K562 (cell line): Measurements from ENCODE around the gene CYS1. TPM values are rescaled to one million over a fixed set of nuclear protein-coding genes. Genes with fewer than 3 reads are reported as not detected.

ENCODE experiments used
- ARID4B ChIP-seq: sonication (generic); formaldehyde crosslinking; IDR thresholded peaks from 2 replicates; pipeline ENCODE4 v1.8.0; 2022; ENCODE audit warnings: mild to moderate bottlenecking, missing genetic modification reagents
- BCL6 ChIP-seq: fragments of 250-450 bp; sonication (Bioruptor Pico); IDR thresholded peaks from 2 replicates; pipeline ENCODE4 v1.4.0; 2020
- CHCHD3 ChIP-seq: fragments of 250-450 bp; sonication (Bioruptor Pico); IDR thresholded peaks from 2 replicates; pipeline ENCODE4 v2.1.2; 2022; ENCODE audit warnings: mild to moderate bottlenecking
- CLOCK ChIP-seq: fragments of 250-450 bp; sonication (Bioruptor Pico); IDR thresholded peaks from 2 replicates; pipeline ENCODE4 v1.4.0; 2020; ENCODE audit warnings: mild to moderate bottlenecking, moderate library complexity, borderline replicate concordance
- CSDE1 ChIP-seq, 2 experiments: fragments of 450-650 bp; IDR thresholded peaks; 2 replicates each; pipeline ENCODE4 v1.6.1; 2016; ENCODE audit warnings: mild to moderate bottlenecking in 1 of 2
- FOXJ3 ChIP-seq: sonication (generic); formaldehyde crosslinking; IDR thresholded peaks from 2 replicates; pipeline ENCODE4 v1.4.0; 2020; ENCODE audit warnings: mild to moderate bottlenecking, missing genetic modification reagents
- GMEB1 ChIP-seq: fragments of 250-450 bp; sonication (Bioruptor Pico); IDR thresholded peaks from 2 replicates; pipeline ENCODE4 v1.4.0; 2020; ENCODE audit warnings: mild to moderate bottlenecking
- PKNOX1 ChIP-seq: fragments of 450-650 bp; IDR thresholded peaks from 2 replicates; pipeline ENCODE4 v1.6.1; 2016
- RFX1 ChIP-seq: fragments of 450-650 bp; IDR thresholded peaks from 2 replicates; pipeline ENCODE4 v1.6.1; 2016; ENCODE audit warnings: mild to moderate bottlenecking, moderate library complexity
- SPI1 ChIP-seq: IDR thresholded peaks from 2 replicates; pipeline ENCODE4 v1.6.1; 2011; ENCODE audit warnings: low read depth, low read length, control low read depth, borderline replicate concordance
- SRF ChIP-seq, 2 experiments: fragments of 250-450, 450-650 bp in 1 of 2; sonication (Bioruptor Pico) in 1 of 2; sonication (generic) in 1 of 2; formaldehyde crosslinking; IDR thresholded peaks; 2 replicates each; pipeline versions ENCODE4 v1.5.0 to v1.5.1; 2020 to 2022; ENCODE audit warnings: mild to moderate bottlenecking in 1 of 2, missing genetic modification reagents in 1 of 2
- ZBTB11 ChIP-seq, 3 experiments: fragments of 200-800 bp in 1 of 3; fragments of 250-450 bp in 1 of 3; fragments of 450-650 bp in 1 of 3; sonication (Bioruptor Pico) in 1 of 3; sonication (Bioruptor generic) in 1 of 3; formaldehyde crosslinking in 1 of 3; IDR thresholded peaks; 2 replicates each; pipeline versions ENCODE4 v1.6.1 to v1.8.0; 2016 to 2022; ENCODE audit warnings: mild to moderate bottlenecking in 2 of 3, missing genetic modification characterization in 2 of 3, missing compliant biosample characterization in 1 of 3, moderate library complexity in 1 of 3
- ZNF3 ChIP-seq: fragments of 250-450 bp; sonication (Bioruptor Pico); IDR thresholded peaks from 2 replicates; pipeline ENCODE4 v1.5.0; 2021; ENCODE audit warnings: mild to moderate bottlenecking, moderate library complexity
- polyA plus RNA-seq, 8 experiments: library from polyadenylated mRNA; depleted of rRNA in 4 of 8; stranded (reverse) in 5 of 8; unstranded in 3 of 8; fragments of >200 nt; fragmentation: Nextera tagmentation in 2 of 8; fragmentation: Illumina TruSeq in 1 of 8; extraction: Ambion mirVana in 2 of 8; extraction: Trizol in 1 of 8; gene quantifications; 2 replicates each; pipeline versions ENCODE4 v1.2.1 to v1.2.3, GENCODE V29; 2011 to 2014; ENCODE audit warnings: inconsistent platforms in 1 of 8, missing spikeins in 1 of 8
- total RNA-seq, 7 experiments: library from RNA; depleted of rRNA in 6 of 7; stranded (reverse); fragments of >200 nt in 6 of 7; fragmentation: Illumina TruSeq in 2 of 7; extraction: Trizol in 2 of 7; gene quantifications; 2 replicates each; pipeline versions ENCODE4 v1.2.1 to v1.2.3, GENCODE V29; 2011 to 2021; ENCODE audit warnings: low replicate concordance in 1 of 7

CYS1 gene
- total and polyA plus RNA-seq, 9 of the 15 experiments (the other 6 are each of a cell fraction or from before 2014, with no cell fraction given): 0.11 to 0.13 TPM; not detected in 7

- TF ChIP-seq ARID4B (CRISPR knock-in tag) (peak; percentile 99), ZBTB11 (CRISPR knock-in tag; IDR thresholded peaks at IDR 0.05) (no peak), PKNOX1 (no peak), CHCHD3 (CRISPR knock-in tag) (no peak), SRF (CRISPR knock-in tag; IDR thresholded peaks at IDR 0.05) (0 out of 4 replicates have a peak, but pooled peaks of 1 of the 2 experiments have one; percentile 19), BCL6 (CRISPR knock-in tag) (no peak), ZNF3 (no peak), GMEB1 (CRISPR knock-in tag) (no peak), RFX1 (no peak), CLOCK (no peak), SPI1 (no peak), CSDE1 (IDR thresholded peaks at IDR 0.05) (0 out of 4 replicates have a peak, but pooled peaks of 1 of the 2 experiments have one; percentile 55), FOXJ3 (no peak)
Measured at GRCh38 chr2:10122500-10123280, 42.5 kb upstream of the CYS1 start, which contains the start of gene RRM2 (continued).
